Psoas muscle (tissue), 8 donors: ENCODE results near the gene SPATS2L. TPM values are rescaled to one million over a fixed set of nuclear protein-coding genes. Genes with fewer than 3 reads are reported as not detected.
A peak's percentile ranks its signal among the peaks of the same experiment; 100 is the strongest.

Source experiments
- ATAC-seq, 4 donors: fragments of 200-7000 bp; cut with Tn5 transposase; one replicate each; pipeline ENCODE4 v1.9.1; 2020; ENCODE audit warnings: moderate library complexity in 3 of 4, mild to moderate bottlenecking in 2 of 4
- DNase-seq, 2 donors: peaks; one replicate each; pipeline ENCODE4 v3.0.0-alpha.2; 2020
- H3K27ac ChIP-seq: fragments of 200-600 bp; one replicate; pipeline ENCODE4 v1.8.0; 2022
- H3K27me3 ChIP-seq, 3 donors: fragments of 200-600 bp in 1 of 3; one replicate each; pipeline versions ENCODE4 v1.6.1 to v1.8.0; 2013 to 2022; ENCODE audit warnings: low read length in 2 of 3, mild to moderate bottlenecking in 2 of 3, moderate library complexity in 1 of 3; ENCODE audit not compliant: insufficient read depth in 3 of 3
- H3K36me3 ChIP-seq, 2 donors: fragments of 200-600 bp in 1 of 2; one replicate each; pipeline versions ENCODE4 v1.6.1 to v1.8.0; 2013 to 2022; ENCODE audit warnings: low read depth in 1 of 2, mild to moderate bottlenecking in 1 of 2, moderate library complexity in 1 of 2; ENCODE audit not compliant: insufficient read depth in 1 of 2
- H3K4me1 ChIP-seq: fragments of 200-600 bp; one replicate; pipeline ENCODE4 v1.8.0; 2022
- H3K4me3 ChIP-seq: fragments of 200-600 bp; one replicate; pipeline ENCODE4 v1.8.0; 2022; ENCODE audit warnings: mild to moderate bottlenecking
- H3K9me3 ChIP-seq: fragments of 200-600 bp; one replicate; pipeline ENCODE4 v1.8.0; 2022
- WGBS, 3 donors: extraction: QIAGEN DNeasy Blood & Tissue Kit; methylation state at CpG; one replicate each; pipeline versions ENCODE4 v1.1.6 to v1.1.7; 2013; 5-methylcytosine and 5-hydroxymethylcytosine counted together
- intact Hi-C, 2 donors: fragments of 100-400 bp; cut with DNase I; formaldehyde crosslinking; loops; one replicate each; pipeline versions ENCODE4 v1.11.0 to v1.14.2; 2022
- polyA plus RNA-seq, 3 donors: library from polyadenylated mRNA; stranded (reverse); fragments of 200-250 nt; gene quantifications; one replicate each; pipeline ENCODE4 v1.2.3, GENCODE V29; 2013
- total RNA-seq, 4 donors: library from RNA; stranded (reverse); fragmentation: NEBNext Ultra II Directional in 2 of 4; extraction: Animal tissue kit (Norgen Biotek cat#: 25700) in 2 of 4; gene quantifications; one replicate each; pipeline versions ENCODE4 v1.2.1 to v1.2.4, GENCODE V29; 2021 to 2023
- TF ChIP-seq, protein P1 (sequence below): fragments of 200-600 bp; IDR thresholded peaks from one replicate; pipeline ENCODE4 v1.8.0; 2022; ENCODE audit warnings: antibody characterized with exemption
- donor health status: healthy with polysubstance abuse.
- donor health status: DM: no; HTN: no; CAD: no; lungs with moderate emphysema.
- donor health status: Bipolar disorder and iron deficiency.
- donor health status: healthy.
- donor health status: DM: yes; HTN: yes; CAD: no.
- donor health status: DM: no; HTN: no; CAD: no.
- donor health status: DM: no; HTN: no; CAD: no.
- donor health status: DM: yes; HTN: yes; CAD: no.

SPATS2L gene
- total and polyA plus RNA-seq, 7 donors: 34.2 to 286 (median 60.2) TPM

- Histone ChIP-seq H3K27ac (no peak overlapping the region), H3K4me3 (no peak overlapping the region), H3K27me3 (no peaks in the 10 kb centered on the region), H3K9me3 (no peaks in the 10 kb centered on the region), H3K36me3 (no peaks in the 10 kb centered on the region), H3K4me1 (peaks cover 7% of the 10 kb centered on the region)
- WGBS, 3 donors: 74 to 77% (median 75%) methylated on average over 3 of the region's 3 CpGs
- DNase-seq (no peak), ATAC-seq (no peak)
- TF ChIP-seq, protein P1, sequence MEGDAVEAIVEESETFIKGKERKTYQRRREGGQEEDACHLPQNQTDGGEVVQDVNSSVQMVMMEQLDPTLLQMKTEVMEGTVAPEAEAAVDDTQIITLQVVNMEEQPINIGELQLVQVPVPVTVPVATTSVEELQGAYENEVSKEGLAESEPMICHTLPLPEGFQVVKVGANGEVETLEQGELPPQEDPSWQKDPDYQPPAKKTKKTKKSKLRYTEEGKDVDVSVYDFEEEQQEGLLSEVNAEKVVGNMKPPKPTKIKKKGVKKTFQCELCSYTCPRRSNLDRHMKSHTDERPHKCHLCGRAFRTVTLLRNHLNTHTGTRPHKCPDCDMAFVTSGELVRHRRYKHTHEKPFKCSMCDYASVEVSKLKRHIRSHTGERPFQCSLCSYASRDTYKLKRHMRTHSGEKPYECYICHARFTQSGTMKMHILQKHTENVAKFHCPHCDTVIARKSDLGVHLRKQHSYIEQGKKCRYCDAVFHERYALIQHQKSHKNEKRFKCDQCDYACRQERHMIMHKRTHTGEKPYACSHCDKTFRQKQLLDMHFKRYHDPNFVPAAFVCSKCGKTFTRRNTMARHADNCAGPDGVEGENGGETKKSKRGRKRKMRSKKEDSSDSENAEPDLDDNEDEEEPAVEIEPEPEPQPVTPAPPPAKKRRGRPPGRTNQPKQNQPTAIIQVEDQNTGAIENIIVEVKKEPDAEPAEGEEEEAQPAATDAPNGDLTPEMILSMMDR: no peak
- intact Hi-C loops: loop anchor here (10.0 kb wide), 3 partner anchors 153 to 317 kb away; no protein-coding TSS in a partner anchor
Observed at GRCh38 chr2:200301953-200302858, 4.3 kb upstream of the SPATS2L start.

GRCh38 chr2:200302940-200303727 is 3.4 kb upstream of the SPATS2L start:
- no peaks in the 10 kb centered on the region for H3K27me3 ChIP-seq
- ATAC-seq: no peak
- H3K4me3 ChIP-seq: no peak overlapping the region
- H3K27ac ChIP-seq: no peak overlapping the region
- intact Hi-C loops: loop anchor here (10.0 kb wide), 3 partner anchors 152 to 318 kb away; no protein-coding TSS in a partner anchor
- 71 to 84% (median 74%) methylated on average over 9 of the region's 9 CpGs for WGBS, 3 donors
- H3K9me3 ChIP-seq: no peaks in the 10 kb centered on the region
- H3K4me1 ChIP-seq: peaks cover 11% of the 10 kb centered on the region
- DNase-seq: no peak
- no peaks in the 10 kb centered on the region for H3K36me3 ChIP-seq
- TF ChIP-seq, protein P1: no peak

DNA sequence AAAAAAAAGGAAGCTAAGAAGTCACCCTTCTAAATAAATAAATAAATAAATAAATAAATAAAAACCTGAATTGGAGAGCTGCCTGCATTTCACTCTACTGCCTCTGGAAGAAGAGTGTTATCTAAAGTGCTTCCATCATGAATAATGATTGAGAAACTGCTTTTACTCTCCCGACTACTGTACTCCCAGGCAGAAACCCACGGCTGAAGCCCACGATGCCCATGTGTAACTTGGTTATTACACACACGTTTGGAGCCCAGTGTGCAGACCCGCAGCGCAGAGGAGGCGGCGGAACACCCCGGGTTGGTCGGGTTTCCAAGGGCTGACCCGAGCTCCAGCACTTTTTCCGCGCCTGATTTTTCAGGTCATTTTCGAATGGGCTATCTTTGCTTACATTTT is 697 bp upstream of the SPATS2L start:
- peaks cover 36% of the 10 kb centered on the region for H3K4me1 ChIP-seq
- H3K27ac ChIP-seq: peak overlapping the region; percentile 91
- no peaks in the 10 kb centered on the region for H3K9me3 ChIP-seq
- DNase-seq (peak; percentile 40 to 57), ATAC-seq (peak; percentile 28 to 57 (median 36))
- no peaks in the 10 kb centered on the region for H3K36me3 ChIP-seq
- peak overlapping the region; percentile 90 for H3K4me3 ChIP-seq
- intact Hi-C loops: loop anchor here (2.0 to 10.0 kb wide), 5 partner anchors 149 to 325 kb away; no protein-coding TSS in a partner anchor
- TF ChIP-seq, protein P1: peak; percentile 9
- H3K27me3 ChIP-seq: no peaks in the 10 kb centered on the region
- WGBS, 3 donors: 0 to 1% (median 0%) methylated on average over 14 of the region's 14 CpGs

DNA sequence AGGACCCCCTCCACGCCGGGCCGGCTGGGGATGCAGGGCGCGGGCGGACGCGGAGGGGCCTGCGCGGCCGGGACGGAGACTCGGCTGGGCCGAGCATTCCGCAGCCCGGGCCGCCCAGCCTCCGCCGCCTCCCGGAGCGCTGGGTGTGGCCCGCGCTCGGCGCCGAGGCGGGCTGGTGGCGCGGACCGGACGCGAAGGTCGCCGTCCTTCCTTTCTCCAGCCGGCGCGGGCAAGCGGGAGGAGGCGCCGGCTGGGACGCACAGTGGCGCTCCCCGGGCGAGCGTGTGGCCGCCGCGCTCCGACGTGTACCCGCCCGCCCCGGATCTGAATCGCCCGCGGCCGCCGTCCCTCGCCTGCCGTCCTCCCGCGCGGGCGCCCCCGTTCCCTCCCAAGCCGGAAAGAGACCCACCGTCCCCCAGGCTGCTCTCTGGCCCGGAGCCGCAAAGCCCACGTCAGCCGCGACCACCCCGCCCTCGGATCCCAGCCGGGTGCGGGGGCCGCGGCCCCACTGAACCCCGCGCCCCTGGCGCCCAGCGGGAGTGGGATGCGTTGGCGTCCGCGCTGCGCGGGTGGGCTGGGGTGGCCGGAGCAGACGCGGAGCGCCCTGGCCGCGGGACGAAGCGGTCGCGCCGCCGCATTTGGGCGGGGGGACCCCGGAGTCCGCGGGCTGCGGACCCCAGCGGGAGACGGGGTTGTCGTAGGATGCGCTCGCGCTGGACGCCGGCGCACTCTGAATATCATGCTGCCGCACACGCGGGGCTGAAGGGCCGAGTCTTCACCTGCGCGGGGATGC is 634 bp downstream of the SPATS2L start:
- ATAC-seq (peak; percentile 61 to 67 (median 64)), DNase-seq (peak; percentile 59 to 68)
- H3K4me3 ChIP-seq: peak overlapping the region; percentile 90
- peaks cover 50% of the 10 kb centered on the region for H3K4me1 ChIP-seq
- H3K27me3 ChIP-seq: no peaks in the 10 kb centered on the region
- no peaks in the 10 kb centered on the region for H3K36me3 ChIP-seq
- peak overlapping the region; percentile 91 for H3K27ac ChIP-seq
- intact Hi-C loops: loop anchor here (2.0 to 10.0 kb wide), 5 partner anchors 148 to 326 kb away; no protein-coding TSS in a partner anchor
- H3K9me3 ChIP-seq: no peaks in the 10 kb centered on the region
- TF ChIP-seq, protein P1: no peak
- 0% methylated on average over 60 to 120 of the region's 120 CpGs for WGBS, 3 donors
